Subcutaneous adipose tissue (tissue), 4 donors: ENCODE data around the gene GHR. TPM values are rescaled to one million over a fixed set of nuclear protein-coding genes. Genes with fewer than 3 reads are reported as not detected.

Source experiments
- CTCF ChIP-seq: fragments of 450-650 bp; IDR thresholded peaks from one replicate; pipeline ENCODE4 v1.5.1; 2016; ENCODE audit warnings: low read depth, mild to moderate bottlenecking, control low read depth, antibody characterized with exemption, moderate library complexity
- total RNA-seq, 4 donors: library from RNA; depleted of rRNA; stranded (reverse); fragments of >200 nt; gene quantifications; one replicate each; pipeline ENCODE4 v1.1.0, GENCODE V29; 2016

The GHR gene
- total RNA-seq, 4 donors from 2014 or later, result 191 to 311 (median 280) TPM

- no peak for TF ChIP-seq CTCF
Observed at GRCh38 chr5:42461507-42461906, 38.3 kb downstream of the GHR start.

DNA sequence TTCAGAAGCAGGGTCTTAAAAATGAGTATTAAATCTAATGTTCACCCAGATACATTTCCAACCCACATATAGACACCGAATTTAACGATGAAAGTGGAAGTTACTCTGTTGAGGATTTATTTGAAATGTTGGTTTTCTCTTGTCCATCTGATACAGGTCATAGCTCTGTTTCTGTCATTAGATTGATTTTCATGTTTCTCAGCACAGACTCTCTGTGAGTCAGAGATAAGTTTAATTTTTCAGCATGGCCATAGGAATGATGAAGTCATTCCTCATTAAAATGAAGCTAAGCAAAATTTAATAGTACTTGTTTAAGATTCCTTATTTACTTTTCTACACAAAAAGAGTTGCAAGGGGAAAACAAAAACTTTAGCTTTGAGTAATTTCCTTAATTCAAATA is 38.8 kb downstream of the GHR start:
- TF ChIP-seq CTCF, result no peak

GRCh38 chr5:42467572-42467971 is 44.3 kb downstream of the GHR start:
- no peak for TF ChIP-seq CTCF

- no peak for TF ChIP-seq CTCF
Observed at GRCh38 chr5:42467981-42468524, 44.8 kb downstream of the GHR start.

- TF ChIP-seq CTCF, result no peak
Observed at GRCh38 chr5:42483472-42484154, 60.4 kb downstream of the GHR start.

- no peak for TF ChIP-seq CTCF
Observed at GRCh38 chr5:42487077-42487476, 63.8 kb downstream of the GHR start.

- no peak for TF ChIP-seq CTCF
Observed at GRCh38 chr5:42487821-42488220, 64.6 kb downstream of the GHR start.
